Activated CD8-positive, alpha-beta memory T cell treated with anti-CD3 and anti-CD28 coated beads for 24 hours (primary cell): ENCODE results near the gene THOC2.
A peak's percentile ranks its signal among the peaks of the same experiment; 100 is the strongest.
"Not testable (repeated sequence)": the region's sequence is repeated elsewhere in the genome, so short reads cannot be mapped to it uniquely, and the experiment has no call there.

Experiments
- DNase-seq: peaks from one replicate; pipeline ENCODE4 v3.0.0-alpha.2; 2020

Gene THOC2

GRCh38 chrX:123732670-123733363 is at the start of gene THOC2:
Gene THOC2 (minus strand): TSS chrX:123733052. CDS start chrX:123733022, 30 bp downstream.
- peak; percentile 86 for DNase-seq

GRCh38 chrX:123781786-123782185 is 48.9 kb upstream of the THOC2 start:
- not testable (repeated sequence) for DNase-seq

- DNase-seq = no peak
Observed at GRCh38 chrX:123779908-123780396, 47.1 kb upstream of the THOC2 start.

GRCh38 chrX:123773258-123773988 is 40.6 kb upstream of the THOC2 start:
- DNase-seq = no peak

- DNase-seq = no peak
Observed at GRCh38 chrX:123771449-123772064, 38.7 kb upstream of the THOC2 start.

DNA sequence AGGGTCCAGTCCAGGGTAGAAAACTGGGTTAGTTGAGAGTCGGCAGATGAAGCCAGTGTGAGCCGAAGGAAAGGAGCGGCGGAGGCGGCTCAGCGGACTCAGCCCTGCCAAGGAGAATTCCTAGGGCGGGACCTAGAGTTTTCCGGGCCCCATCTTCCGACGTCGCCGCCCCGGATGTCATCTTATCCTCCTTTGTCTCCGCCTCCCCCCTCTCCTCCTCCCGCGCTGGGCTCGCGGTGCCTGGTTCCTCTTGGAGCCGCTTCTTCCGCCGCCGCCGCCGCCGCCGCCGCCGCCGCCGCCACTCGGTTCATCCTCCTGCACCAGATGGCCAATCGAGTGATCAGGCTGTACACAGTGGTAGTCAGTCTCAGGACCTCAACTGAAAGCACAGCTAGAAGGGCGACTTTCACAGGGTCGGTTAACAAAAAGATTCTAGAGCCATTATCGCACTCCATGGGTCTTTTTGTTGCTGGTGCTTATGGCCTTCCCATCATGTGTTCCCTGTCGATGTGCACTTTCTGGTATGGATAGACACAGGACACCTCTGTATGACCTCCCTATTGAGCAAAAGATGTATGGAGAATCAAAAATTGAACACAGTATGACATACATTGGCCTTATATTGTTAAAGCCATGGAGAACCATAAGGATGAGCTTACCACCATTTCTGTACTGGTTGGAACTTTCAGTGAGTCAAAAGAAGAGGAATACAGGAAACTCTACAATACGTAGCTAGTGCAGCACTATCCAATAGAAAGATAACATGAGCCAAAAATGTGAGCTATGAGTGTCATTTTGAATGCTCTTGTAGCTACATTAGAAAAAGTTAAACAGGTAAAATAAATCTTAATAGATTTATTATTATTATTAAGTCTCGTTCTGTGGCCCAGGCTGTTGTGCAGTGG is 32.4 kb upstream of the THOC2 start:
- DNase-seq = peak; percentile 76

GRCh38 chrX:123759849-123760248 is 27.0 kb upstream of the THOC2 start:
- not testable (repeated sequence) for DNase-seq

- not testable (repeated sequence) for DNase-seq
Observed at GRCh38 chrX:123757794-123758193, 24.9 kb upstream of the THOC2 start.

GRCh38 chrX:123756320-123756719 is 23.5 kb upstream of the THOC2 start:
- DNase-seq = no peak

GRCh38 chrX:123755107-123755506 is 22.3 kb upstream of the THOC2 start:
- no peak for DNase-seq

DNA sequence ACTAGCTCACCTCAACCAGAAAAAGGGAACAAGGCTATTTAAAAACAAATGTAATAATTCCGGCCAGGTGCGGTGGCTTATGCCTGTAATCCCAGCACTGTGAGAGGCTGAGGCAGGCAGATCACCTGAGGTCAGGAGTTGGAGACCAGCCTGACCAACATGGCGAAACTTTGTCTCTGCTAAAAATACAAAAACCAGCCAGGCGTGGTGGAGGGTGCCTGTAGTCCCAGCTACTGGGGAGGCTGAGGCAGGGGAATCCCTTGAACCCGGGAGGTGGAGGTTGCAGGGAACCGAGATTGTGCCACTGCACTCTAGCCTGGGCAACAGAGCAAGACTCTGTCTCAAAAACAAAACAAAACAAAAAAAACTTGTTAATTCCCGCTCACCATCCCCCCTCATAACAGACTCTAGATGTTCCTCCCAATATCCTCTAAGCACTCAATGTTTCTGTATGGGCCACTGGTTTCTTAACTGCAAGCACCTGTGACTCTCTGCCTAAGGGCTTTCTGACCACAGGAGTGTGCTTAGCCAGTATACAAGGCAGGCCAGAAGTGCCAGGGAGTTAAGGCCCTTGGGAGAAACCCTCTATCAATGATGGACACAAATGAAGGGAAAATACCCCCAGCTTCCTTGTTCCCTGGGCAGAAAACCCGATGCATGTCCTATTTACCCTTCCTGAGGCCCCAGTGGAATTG is 21.0 kb upstream of the THOC2 start:
- no peak for DNase-seq

- no peak for DNase-seq
Observed at GRCh38 chrX:123749643-123750042, 16.8 kb upstream of the THOC2 start.

GRCh38 chrX:123745511-123745910 is 12.7 kb upstream of the THOC2 start:
- DNase-seq = no peak

DNA sequence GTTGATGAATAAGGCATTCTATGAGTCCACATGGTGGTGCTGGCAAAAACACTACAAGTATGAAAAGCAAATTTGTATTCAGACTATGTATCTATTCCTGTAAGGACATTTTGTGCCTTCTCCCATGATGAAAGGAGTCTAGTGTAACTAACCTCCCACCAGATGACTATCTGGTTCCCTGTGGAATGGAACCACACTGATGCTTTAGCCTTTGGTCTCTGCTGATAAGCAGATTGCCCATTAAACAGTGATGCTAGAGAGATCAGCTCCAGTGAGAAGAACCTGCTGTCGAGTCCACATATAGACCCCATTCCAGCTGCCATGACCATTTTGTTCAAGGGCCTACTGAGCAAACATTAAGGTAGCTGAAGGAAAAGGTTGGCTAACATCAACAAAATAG is 10.5 kb upstream of the THOC2 start:
- no peak for DNase-seq

DNA sequence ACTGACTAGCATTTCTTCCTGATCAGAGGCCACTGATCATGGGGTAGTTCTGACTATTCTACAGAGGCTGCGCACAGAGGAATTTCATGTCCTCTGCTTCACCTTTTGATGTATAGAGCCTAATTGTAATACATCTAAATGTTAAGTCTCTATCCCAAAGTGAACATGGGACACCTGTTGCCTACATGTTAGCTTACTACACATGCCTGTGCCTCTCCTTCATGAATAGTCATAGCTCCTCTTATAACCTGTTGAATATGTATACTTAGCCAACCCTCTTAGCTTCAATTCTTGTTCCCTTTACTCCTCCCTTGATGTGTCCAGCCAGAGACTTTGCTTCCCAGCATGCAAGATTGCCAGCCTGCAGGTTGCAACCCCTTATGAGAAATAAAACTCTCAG is 9.6 kb upstream of the THOC2 start:
- DNase-seq = no peak

DNA sequence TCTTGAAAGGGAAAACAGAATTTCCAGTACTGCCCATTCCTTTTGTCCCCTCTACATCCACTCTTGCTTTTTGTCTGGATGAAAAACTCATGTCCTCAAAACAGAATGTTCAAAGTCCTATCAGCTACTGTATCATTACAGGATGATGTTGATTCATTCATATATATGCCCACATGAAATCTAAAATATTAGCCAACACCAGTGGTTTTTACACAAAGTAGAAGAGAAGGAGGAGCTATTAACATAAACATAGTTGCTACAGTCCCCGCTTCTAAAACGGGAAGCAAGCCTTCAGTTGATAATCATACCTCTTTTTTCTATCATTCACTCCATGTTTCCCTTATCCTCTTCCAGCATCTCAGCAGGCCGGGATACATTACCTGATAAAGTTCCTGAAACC is 7.7 kb upstream of the THOC2 start:
- DNase-seq = no peak

DNA sequence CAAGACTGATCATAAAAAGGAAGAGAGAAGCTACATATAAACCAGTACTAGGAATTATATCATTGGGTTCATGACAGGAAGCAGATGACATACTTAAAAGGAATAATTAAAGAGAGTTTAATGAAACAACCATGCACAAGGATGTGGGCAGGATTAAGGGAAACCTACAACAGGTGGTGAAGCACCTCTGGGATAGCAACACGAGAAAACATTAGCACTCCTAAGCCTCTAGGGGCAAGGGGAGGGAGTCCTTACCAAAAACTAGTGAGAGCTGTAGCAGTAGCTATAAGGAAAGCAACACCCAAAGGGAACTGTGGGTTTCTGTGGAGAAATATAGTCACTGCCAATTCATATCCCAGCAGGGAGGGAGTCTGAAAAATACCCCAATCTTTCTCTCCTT is 7.2 kb upstream of the THOC2 start:
- no peak for DNase-seq

DNA sequence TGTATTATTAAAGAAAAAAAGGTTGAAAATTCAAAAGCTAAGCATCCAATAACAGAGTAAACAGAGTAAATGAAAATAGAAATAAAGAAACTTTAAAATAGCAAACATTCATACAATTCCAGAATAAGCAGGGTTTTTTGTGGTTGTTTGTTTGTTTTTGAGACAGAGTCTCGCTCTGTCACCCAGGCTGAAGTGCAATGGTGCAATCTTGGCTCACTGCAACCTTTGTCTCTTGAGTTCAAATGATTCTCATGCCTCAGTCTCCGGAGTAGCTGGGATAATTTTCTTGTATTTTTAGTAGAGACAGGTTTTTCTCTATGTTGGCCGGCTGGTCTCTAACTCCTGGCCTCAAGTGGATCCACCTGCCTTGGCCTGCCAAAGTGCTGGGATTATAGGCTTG is 6.6 kb upstream of the THOC2 start:
- no peak for DNase-seq

- DNase-seq = no peak
Observed at GRCh38 chrX:123738378-123738940, 5.6 kb upstream of the THOC2 start.

- no peak for DNase-seq
Observed at GRCh38 chrX:123736333-123736921, 3.6 kb upstream of the THOC2 start.

- DNase-seq = not testable (repeated sequence)
Observed at GRCh38 chrX:123735137-123735536, 2.3 kb upstream of the THOC2 start.
